GM12872 (cell line): ENCODE results near the gene L3MBTL4.

Experiments
- CTCF ChIP-seq: IDR thresholded peaks from 3 replicates; pipeline ENCODE4 v1.5.1; 2011; ENCODE audit warnings: low read depth, mild to moderate bottlenecking, low read length, moderate library complexity; ENCODE audit not compliant: insufficient read depth

Gene L3MBTL4

GRCh38 chr18:6413579-6414117 lies 1.1 kb downstream of the L3MBTL4 start:
- TF ChIP-seq CTCF, result no peak

- no peak for TF ChIP-seq CTCF
Observed at GRCh38 chr18:6412933-6413472, 1.7 kb downstream of the L3MBTL4 start.

- TF ChIP-seq CTCF, result no peak
Observed at GRCh38 chr18:6411382-6411781, 3.3 kb downstream of the L3MBTL4 start.

- TF ChIP-seq CTCF, result no peak
Observed at GRCh38 chr18:6409933-6410332, 4.8 kb downstream of the L3MBTL4 start.

GRCh38 chr18:6406910-6407470 lies 7.7 kb downstream of the L3MBTL4 start:
- TF ChIP-seq CTCF, result no peak

- no peak for TF ChIP-seq CTCF
Observed at GRCh38 chr18:6406075-6406909, 8.4 kb downstream of the L3MBTL4 start.

GRCh38 chr18:6405237-6406074 lies 9.3 kb downstream of the L3MBTL4 start:
- TF ChIP-seq CTCF, result no peak
